Fibroblast of the conjunctiva (primary cell): ENCODE measurements around the gene TIMM10.
A peak's percentile ranks its signal among the peaks of the same experiment; 100 is the strongest.

Experiments used
- DNase-seq: peaks from one replicate; pipeline ENCODE4 v3.0.0-alpha.2; 2010; ENCODE audit warnings: low read depth

The TIMM10 gene

DNA sequence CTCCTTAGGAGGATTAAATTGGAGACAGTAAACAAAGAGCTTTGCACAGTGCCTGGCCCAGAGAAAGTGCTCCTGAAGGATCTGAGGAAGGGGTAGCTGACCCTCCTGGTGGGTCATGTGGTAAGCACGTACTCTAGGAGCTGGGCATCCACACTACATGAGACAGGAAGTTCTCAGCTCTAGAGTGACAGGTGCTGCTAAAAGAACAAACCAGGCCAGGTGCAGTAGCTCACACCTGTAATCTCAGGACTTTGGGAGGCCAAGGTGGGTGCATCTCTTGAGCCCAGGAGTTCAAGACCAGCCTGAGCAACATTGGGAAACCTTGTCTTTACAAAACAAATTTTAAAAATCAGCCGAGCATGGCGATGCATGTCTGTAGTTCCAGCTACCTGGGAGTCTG is 28.2 kb downstream of the TIMM10 start:
- DNase-seq: no peak

DNA sequence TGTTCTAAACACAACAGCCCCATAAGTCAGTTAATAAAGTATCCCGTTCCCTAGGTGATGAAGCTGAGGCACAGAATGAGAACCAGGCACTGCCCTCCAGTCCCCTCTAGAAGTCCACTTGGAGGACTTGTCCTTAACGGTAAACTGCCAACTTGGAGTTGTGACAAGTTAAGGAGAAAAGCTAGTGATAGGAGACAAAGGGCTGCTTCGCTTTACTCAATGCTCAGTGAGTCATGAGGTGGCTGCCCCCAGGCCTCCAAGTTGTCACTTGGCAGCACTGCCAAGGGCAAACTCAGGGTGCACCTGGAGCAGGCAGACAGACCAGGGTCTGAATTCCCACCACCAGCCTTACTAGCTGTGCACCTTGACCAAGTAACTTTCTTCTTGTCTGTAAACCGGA is 28.6 kb downstream of the TIMM10 start:
- DNase-seq: no peak

DNA sequence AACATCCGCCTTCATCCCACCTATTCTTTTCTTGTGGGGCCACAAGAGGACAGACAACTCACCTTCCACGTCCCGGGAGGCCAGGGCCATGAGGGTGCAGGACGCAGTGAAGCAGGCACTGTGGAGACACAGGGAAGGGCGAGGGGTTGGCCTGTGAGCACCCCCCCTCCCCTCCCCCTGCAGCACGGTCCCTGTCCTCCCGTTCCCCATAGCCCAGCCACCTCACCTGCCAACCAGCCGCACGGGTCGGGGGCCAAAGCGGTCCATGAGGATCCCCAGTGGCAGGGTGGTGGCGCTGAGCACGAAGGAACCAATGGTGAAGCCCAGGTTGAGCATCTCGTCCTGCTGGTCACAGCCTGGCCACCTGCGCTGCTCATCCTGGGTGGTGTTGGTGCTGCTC is 29.6 kb downstream of the TIMM10 start:
- no peak for DNase-seq

DNA sequence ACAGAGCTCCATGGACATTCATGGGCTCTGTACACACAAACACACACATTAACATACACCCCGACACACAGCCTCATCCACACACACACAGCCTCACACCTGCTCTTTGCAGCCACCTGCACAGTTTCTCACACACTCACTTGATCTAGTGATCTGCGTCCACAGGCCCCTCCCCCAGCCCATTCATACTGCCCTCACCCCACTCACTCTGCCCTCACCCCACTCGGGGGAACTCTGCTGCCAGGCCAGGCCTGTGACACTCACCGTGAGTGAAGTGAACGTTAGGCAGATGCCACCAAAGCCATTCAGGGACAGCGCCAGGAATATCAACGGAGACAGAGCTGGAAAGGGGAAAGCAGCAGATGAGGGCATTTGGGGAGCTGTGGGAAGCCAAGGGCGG is 30.0 kb downstream of the TIMM10 start:
- no peak for DNase-seq

DNA sequence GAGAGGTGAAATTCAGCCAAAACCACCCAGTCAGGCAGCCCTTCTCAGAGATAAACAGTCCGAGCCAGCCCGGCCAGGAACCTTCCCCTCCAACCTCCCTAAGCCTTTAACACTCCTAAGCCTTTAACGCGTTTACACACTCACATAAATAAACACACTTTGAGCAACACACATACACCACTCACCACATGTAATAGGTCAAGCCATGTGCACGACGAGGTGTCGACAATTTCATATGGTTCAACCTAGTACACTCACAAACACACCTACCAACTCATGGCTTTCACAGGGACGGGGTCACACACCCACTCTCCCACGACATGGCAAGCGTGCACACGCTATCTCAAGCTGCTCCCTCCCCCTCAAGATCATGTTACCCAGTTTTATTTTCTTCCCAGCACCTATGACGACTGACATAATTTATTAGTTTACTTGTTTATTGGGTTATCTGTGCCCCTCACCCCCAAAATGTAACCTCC is 30.5 kb downstream of the TIMM10 start:
- no peak for DNase-seq

DNA sequence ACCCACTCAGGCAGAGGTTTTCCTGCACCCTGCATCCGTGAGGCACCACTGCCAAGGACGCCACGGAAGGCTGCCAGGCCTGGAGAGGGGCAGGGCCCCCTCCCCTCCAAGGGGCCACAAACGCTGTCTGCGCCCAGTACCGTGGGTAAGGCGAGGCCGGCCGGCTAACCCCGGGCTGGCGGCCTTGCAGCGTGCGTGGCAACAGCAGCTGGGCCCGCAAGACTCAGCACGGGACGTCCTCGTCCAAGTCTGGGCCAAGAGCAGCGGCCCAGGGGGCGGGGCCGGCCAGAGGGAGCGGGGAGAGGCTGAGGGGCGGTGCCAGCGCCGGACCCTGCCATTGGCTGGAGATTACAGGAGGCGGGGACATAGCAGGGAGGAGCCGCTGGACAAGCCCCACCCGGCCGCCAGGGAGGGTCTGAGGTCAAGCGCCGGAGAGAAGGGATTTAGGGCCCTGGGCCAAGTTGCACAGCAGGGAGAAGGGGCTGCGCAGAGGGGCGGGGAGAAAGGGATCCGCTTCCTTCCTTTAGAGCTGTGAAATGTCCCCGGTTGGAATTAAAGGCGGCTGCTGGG is 31.1 kb downstream of the TIMM10 start:
- peak; percentile 90 for DNase-seq

DNA sequence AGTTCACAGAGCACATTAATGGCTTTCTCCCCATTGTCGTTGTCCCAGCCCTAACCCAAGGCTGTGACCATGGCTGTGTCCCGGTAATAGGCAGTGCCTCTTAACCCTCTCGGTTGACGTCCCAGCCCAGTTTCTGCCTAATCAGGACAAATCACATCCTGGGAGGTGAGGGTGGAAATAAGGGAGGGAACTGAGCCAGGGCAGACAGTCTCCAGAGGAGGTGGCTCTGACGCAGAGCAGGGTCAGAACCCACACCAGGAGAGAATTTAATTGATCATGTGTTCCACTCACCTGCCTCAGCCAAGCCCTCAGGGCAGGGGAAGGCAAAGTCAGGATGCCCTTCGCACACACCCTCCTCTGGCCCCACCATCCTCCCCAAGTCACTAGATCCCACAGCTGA is 32.0 kb downstream of the TIMM10 start:
- no peak for DNase-seq

DNA sequence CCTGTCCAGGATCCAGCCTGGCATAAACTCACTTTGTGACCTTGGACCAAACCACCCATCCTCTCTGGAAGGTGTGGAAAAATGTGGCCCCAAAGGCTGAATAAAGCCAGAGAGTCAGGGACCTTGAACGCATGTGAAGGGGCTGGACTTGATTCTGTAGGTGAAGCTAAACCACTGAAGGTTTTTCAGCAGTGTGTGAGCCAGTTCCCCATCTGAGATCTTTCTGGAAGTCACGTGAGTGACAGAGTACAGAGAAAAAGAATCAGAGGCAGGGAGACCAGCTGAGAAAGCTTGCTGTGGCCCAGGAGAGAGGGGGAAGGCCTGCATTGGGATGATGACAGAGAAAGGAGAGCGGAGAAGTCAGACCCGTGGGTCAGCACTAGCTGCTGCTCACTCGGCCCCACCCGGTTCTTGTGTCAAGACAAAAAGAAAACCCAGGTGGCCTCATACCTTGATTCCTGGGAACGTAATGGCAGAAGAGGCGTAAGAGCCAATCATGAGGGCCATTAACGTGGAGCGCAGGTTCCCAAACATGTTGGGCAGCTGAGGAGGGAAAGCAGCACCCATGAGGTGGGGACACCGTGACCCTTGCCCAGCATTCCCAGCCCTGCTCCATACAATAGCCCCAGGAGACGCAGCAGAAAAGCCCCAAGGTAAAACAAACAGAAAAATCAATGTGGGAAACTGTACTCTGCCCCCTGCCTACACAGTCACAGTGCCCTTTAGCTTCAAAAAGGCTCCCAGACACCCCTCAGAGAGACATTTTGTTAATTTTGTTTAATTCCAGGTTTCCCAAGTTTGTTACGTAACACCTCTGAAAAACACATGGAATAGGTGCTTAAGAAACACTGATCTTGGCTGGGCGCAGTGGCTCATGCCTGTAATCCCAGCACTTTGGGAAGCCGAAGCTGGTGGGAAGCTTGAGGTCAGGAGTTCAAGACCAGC is 33.0 kb downstream of the TIMM10 start:
- no peak for DNase-seq

DNA sequence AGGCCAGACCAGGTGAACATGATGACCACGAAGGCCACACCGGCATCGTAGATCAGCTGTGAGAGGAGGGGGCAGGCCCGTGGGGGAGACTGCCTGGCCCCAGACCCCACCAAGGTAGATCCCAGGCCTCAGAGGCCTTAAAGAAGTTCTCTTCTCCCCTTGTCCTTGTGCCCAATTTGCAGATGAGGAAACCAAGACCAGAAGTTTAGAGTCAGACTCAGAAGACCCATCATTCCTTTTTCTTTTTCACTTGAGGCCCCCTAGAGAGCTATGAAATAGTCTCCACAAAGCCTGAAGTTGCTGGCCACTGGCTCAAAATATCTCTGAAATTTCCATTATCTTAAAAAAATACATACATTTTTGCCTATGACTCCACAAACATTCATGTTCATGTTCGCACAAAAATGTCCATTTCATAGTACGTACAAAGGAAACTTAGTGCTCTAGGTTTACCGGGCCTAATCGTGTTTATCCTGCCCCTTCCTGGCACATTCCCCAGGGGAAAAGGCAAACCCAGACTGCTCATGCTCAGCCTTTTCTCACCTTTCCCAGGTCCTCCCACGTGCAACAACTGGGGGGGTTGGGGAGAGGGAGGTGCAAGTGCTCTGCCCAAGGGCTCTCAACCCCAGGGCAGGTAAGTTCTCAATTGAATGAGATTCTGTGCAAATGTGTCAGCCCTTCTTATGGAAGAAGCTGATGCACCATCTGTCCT is 34.3 kb downstream of the TIMM10 start:
- no peak for DNase-seq

DNA sequence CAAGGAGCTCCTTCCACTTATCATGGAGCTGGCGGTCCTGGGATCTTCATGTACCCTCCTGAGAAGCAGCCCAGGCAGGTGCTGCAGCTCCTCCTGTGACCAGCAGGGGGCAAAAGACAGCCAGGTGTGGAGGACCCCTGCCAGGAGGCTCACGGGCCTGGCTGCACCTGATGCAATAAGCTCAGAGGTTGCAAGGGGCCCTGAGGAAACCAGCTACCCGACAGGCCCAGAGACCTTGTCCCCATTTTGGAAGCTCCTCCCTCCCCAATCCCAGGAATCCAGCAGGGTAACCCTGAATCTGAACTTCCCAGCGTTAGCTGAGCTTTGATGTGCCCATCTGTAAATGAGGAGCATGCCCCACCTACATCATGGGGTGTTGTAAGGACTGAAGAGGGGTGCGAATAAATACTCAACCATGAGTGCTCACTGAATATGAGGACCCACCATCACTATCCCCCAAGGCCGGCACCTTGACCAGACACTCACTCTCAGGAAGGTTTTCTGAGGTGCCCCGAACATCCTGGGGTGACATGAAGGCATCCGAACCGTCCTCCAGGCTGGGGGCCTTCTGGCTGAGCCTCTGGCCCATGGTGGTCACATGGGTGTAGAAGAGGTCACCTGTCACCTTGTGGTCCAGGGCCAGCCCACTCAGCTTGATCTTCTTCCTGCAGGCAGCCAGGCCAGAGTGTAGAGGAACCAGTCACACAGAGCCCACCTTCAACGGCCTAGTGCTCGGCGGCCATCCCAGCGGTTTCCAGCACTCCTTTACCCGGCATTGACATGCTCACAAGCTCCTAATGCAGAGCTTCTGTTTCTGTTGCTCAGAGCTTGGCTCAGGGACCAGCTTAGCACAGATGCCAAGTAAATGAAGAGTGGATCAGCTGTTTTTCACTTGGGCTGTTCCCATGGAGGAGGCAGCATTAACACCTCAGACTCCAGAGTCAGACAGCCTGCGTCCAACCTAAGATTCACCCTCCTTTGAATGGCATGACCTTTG is 36.7 kb downstream of the TIMM10 start:
- DNase-seq: no peak

DNA sequence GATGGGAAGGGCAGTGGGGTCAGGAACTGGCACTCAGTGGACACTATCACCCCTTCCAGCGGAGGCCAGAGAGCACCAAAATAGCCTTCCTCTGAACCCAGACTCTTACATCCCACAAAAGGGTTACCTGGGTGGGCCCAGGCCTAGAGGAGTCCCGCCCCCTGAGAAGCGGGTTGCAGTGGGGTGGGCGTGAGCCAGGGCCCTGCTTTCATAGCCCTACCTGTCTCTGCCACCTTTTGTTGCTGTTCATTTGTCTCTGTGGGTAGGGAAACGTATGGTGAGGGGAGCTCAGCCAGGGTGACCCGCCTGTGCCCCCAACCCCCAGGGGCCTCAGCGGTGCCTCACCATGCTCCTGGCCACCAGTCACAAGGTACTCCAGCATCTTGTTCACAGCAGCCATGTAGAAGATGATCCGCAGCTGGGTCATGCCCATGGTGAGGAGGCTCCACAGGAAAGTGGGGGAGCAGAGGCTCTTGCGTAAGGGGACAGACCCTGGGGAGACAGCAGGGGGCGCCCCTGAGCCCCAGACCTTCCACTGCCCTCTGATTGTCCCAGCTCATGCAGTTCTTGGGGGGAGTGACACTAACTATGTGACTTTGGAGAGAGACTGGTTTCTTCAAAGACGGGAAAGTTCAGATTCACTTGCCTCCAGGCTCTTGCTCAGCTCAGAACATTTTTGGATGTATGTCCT is 39.0 kb downstream of the TIMM10 start:
- DNase-seq: no peak

DNA sequence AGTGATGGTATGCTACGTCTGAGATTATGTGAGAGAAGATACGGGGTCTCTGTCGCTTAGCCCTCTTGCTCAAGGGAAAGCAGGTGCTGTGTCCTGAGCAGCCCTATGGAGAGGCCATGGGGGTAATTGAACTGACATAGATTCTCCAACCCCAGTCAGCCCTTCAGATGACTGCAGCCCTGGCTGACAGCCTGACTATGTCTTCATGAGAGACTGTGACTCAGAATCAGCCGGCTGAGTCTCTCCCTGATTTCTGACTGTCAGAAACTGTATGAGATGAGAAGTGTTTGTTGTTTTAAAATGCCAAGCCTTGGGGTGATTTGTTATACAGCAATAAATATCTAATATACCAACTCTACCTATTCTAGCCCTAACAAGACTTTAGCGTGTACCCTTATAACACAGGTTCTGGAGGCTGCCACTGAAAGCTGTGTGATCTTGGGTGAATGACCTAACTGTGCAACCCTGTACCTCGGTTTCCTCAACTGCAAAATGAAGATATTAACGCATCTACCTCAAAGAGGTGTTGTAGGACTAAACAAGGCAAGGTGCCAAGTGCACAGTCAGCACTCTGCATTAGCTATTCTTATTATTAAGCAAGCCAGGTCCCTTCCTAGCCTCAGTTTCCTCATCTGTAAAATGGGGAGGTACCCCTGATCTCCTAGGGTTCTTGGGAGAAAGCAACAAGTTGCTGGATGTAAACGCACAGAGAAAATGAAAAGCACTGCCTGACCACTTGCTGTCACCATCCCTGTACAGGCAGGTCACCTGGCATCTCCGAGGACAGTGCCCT is 39.9 kb downstream of the TIMM10 start:
- no peak for DNase-seq

DNA sequence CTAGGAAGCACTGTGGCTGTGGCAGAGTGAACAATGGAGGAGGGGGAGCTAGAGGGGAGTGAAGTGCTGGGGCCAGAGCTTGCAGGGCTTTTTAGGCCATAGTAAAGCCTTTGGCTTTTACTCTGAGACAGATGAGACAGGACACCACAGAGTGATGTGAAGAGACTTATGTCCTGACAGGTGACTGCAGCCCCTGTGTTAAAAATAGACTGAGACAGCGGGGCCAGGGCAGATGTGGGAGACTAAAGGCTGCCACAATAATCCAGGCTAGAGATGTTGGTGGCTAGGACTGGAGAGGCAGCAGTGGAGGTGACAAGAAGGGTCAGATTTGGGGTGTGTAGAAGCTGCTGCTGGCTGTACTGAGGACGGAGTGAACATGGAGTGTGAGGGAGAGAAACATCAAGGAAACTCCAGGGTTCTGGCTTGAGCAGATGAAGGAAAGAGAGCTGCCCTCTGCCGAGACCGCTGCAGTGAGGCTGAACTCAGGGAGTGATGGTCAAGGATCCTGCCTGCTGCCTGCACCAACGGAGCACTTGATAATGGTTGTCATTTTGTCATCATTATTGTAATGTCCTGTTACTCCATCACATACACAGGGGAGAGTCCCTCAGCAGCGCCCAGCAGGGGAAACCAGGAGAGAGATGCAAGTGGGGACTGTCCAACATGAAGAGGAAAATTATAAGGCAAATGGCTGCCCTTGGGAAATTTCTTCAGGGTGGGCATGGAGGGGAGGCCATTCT is 42.5 kb downstream of the TIMM10 start:
- no peak for DNase-seq

DNA sequence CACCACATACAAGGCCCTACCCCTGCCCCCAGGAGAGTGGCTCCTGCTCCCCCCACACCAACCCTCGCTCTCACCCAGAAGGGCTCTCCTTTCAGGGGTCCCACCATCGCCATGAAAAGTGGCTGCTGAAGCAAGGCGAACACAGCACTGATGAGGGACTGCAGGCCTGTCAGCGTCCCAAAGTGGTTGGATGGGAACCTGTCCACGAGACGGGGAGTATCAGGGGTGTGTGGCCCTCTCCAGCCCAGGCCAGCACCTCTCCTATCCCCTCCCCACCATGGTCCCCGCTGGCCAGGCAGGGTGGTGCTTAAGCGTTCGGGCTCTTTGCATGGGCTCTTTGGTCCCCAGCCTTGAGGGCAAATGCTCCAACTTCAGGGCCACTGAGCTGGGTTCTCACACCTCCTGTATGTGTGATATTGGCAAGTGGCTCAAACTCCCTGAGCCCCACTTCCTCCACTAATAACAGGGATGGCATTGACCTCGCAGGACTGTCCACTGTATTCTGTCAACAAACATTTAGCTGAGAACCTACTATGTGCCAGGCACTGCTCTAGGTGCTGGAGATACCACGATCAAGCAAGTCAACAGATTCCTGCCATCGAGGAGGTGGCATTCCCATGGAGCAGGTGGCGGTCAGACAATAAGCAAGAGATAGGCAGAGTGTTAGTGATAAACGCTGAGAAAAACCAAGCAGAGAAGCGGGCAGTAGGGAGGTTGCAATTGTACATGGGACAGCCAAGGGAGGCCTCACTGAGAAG is 43.4 kb downstream of the TIMM10 start:
- no peak for DNase-seq

DNA sequence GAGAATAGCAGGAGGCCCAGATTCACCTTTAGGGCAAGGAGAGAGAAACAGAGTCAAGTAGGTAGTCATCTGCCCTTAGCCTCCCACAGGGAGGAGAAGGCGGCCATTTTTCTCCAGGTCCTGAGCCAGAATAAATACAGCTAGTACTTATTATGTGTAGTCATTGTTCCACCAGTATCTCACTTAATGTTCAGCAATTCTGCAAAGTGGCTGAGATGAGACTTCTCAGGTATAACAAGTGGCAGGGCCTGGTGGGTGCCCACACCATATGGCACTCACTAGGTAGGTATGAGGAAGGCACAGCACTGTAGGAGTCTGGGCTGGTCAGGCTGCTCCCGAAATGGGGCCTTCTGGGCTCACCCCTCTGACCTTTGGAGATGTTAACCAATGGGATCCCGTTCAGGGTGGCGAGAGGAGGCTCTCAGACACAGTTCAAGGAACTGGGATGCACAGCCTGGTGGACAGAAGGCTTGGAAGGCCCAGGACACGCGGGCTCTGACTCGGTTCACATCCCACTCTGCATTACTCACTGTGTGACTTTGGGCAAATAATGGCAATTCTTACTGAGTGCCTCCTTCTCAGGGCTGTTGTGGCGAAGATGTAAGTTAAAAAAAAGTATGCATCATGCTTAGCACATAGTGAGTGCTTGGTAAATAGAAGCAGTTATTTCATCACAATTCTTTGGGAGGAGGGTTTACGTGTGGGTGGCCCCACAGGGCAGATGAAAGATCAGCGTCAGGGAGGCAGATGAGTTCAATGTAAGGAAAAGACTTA is 45.1 kb downstream of the TIMM10 start:
- no peak for DNase-seq

DNA sequence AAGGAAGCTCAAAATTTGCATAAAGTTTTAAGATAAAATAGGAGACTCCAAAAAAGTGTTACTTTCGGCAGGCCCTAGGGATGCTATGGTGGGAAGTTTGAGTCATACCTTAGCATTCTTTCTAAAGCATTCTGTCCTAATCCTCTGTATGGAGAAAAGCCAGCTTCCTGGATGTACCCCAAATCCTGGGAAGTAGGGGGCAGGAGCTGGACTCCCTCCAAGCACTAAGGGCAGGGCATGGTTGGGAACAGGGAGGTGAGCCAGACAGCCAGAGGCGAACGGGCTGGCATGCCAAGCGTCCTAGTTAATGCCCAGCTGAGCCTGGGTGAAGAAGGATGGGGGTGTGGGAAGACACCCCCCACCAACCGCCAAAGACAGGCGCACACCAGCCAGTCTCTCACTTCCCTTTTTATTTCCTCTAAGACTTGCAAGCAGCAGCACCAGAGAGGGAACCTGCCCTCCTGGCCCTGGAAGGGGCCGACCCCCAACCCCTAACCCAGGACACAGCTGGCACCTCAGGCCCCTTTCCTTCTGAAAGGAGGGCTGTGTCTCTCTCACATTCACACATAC is 46.3 kb downstream of the TIMM10 start:
- no peak for DNase-seq

DNA sequence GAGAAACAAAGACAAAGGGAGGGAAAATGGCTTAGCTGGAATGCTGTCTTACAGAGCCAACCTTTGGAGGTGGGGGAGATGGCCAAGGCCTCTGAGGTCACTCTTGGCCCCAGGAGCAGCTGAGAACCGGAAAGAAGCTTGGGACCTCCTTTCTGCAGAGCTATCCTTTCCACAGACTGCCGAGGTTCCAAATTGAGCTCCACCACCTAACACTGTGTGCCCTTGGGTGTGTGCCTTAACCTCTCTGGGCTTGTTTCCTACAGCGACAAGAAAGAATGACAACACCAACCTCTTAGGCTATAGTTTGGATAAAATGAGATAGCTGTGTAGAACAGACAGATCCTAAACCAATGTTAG is 47.0 kb downstream of the TIMM10 start:
- DNase-seq: no peak
